HCT116 (cell line): ENCODE data around the gene BABAM2.

Experiments used
- EZH2 ChIP-seq: fragments of 200-600 bp; sonication (generic); IDR thresholded peaks from 2 replicates; pipeline ENCODE4 v1.6.1; 2017; ENCODE audit warnings: antibody characterized with exemption, mixed run types
- EZH2phosphoT487 ChIP-seq: fragments of 200-600 bp; IDR thresholded peaks from 2 replicates; pipeline ENCODE4 v1.6.1; 2018; ENCODE audit warnings: antibody characterized with exemption, borderline replicate concordance
- POLR2A ChIP-seq: IDR thresholded peaks from 2 replicates; pipeline ENCODE4 v1.7.0; 2011; ENCODE audit warnings: borderline replicate concordance; ENCODE audit not compliant: insufficient read depth, insufficient read length; ENCODE audit errors: extremely low read depth
- POLR2AphosphoS5 ChIP-seq: IDR thresholded peaks from 2 replicates; pipeline ENCODE4 v1.6.1; 2011; ENCODE audit warnings: mild to moderate bottlenecking, low read depth, low read length, moderate library complexity
- RAD21 ChIP-seq: IDR thresholded peaks from 2 replicates; pipeline ENCODE4 v1.6.1; 2012; ENCODE audit warnings: low read depth, mild to moderate bottlenecking
- REST ChIP-seq: IDR thresholded peaks from 2 replicates; pipeline ENCODE4 v1.6.1; 2012; ENCODE audit warnings: low read depth
- SIN3A ChIP-seq: IDR thresholded peaks from 2 replicates; pipeline ENCODE4 v1.6.1; 2012; ENCODE audit warnings: low read depth
- SP1 ChIP-seq: IDR thresholded peaks from 2 replicates; pipeline ENCODE4 v1.6.1; 2012; ENCODE audit warnings: low read depth
- SRF ChIP-seq: IDR thresholded peaks from 2 replicates; pipeline ENCODE4 v1.6.1; 2012; ENCODE audit warnings: low read depth
- TCF7L2 ChIP-seq: IDR thresholded peaks from 2 replicates; pipeline ENCODE4 v1.7.0; 2011; ENCODE audit warnings: borderline replicate concordance, inconsistent platforms; ENCODE audit not compliant: insufficient read depth, insufficient read length; ENCODE audit errors: extremely low read depth
- YY1 ChIP-seq: IDR thresholded peaks from 2 replicates; pipeline ENCODE4 v1.6.1; 2011; ENCODE audit warnings: low read length, low read depth, moderate library complexity, mild to moderate bottlenecking; ENCODE audit not compliant: insufficient replicate concordance; ENCODE audit errors: extremely low read depth
- ZFX ChIP-seq: fragments of 450-650 bp; IDR thresholded peaks from 2 replicates; pipeline ENCODE4 v1.6.1; 2017
- TF ChIP-seq, protein P1 (sequence below), 3 experiments: fragments of 200-600 bp in 1 of 3; sonication (generic) in 1 of 3; IDR thresholded peaks in 2 of 3; conservative IDR thresholded peaks in 1 of 3; 2 replicates each; pipeline ENCODE4 v1.5.1; 2012 to 2017; ENCODE audit warnings: low read depth in 2 of 3, low read length in 2 of 3, antibody characterized with exemption in 1 of 3, borderline replicate concordance in 1 of 3, control low read depth in 1 of 3, mild to moderate bottlenecking in 1 of 3, mixed read lengths in 1 of 3, mixed run types in 1 of 3, moderate library complexity in 1 of 3; ENCODE audit not compliant: insufficient read depth in 1 of 3
- TF ChIP-seq, protein P2 (sequence below): IDR thresholded peaks from 2 replicates; pipeline ENCODE4 v1.6.1; 2012

GRCh38 chr2:28374331-28374730 is 483.8 kb downstream of the BABAM2 start:
- TF ChIP-seq, protein P1, sequence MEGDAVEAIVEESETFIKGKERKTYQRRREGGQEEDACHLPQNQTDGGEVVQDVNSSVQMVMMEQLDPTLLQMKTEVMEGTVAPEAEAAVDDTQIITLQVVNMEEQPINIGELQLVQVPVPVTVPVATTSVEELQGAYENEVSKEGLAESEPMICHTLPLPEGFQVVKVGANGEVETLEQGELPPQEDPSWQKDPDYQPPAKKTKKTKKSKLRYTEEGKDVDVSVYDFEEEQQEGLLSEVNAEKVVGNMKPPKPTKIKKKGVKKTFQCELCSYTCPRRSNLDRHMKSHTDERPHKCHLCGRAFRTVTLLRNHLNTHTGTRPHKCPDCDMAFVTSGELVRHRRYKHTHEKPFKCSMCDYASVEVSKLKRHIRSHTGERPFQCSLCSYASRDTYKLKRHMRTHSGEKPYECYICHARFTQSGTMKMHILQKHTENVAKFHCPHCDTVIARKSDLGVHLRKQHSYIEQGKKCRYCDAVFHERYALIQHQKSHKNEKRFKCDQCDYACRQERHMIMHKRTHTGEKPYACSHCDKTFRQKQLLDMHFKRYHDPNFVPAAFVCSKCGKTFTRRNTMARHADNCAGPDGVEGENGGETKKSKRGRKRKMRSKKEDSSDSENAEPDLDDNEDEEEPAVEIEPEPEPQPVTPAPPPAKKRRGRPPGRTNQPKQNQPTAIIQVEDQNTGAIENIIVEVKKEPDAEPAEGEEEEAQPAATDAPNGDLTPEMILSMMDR (IDR thresholded peaks at IDR 0.05 in 2 of 3, conservative IDR thresholded peaks at IDR 0.05 in 1 of 3; ENCODE audit: borderline replicate concordance in 1 of 3, insufficient read depth in 1 of 3, low read depth in 2 of 3, low read length in 2 of 3): no peak
- TF ChIP-seq POLR2A (no peak), ZFX (no peak), SIN3A (no peak), EZH2 (no peak), REST (no peak), EZH2phosphoT487 (no peak), POLR2AphosphoS5 (no peak), SP1 (no peak), YY1 (no peak), RAD21 (no peak), TCF7L2 (no peak), SRF (no peak)
- TF ChIP-seq, protein P2, sequence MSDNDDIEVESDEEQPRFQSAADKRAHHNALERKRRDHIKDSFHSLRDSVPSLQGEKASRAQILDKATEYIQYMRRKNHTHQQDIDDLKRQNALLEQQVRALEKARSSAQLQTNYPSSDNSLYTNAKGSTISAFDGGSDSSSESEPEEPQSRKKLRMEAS: no peak
